ENCODE data around the gene IGFBP3.

IGFBP3 gene

DNA sequence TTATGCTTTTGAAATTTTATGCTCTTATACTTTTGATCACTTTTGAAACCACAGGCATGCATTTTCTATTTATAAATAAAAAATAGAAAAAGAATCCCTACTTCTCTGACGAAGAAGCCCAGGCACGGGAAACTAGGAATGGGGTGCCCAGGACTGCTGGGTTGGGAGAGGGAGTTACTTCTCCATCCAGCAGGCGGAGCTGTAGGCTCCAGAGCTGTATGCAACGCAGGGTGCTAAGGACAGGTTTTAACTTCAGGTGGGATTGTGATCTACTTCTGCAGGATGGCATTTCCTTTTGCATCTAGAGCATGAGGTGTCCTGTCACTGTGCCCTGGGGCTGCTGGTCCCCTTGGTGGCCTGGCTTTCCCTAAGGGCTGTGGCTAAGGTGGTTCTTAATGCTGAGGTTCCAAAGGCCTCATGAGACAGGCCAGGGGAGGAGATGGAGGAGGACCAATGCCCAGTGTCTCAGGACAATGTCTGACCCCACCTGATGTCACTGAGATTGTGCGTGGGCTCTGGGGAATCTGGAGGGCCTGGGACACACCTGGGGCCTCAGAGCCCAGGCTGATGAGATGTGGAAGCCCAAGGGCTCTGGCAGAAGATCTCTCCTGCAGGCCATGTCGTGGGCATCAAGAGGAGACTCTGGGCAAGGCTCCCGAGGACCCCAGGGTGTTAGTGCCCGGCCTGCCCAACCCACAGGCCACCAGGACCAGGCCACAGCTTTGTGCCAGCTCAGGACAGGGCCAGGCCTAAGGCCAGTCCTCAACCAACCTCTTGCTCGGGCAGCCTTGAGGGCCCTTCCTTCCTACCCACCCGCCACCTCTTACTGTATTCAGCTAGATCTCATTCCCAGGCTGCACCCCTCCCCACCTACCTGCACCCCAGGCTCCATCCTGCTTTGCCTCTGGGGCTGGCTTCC, 48.7 kb downstream of the IGFBP3 start:
- no peak for DNase-seq (ENCODE audit: low spot score)

DNA sequence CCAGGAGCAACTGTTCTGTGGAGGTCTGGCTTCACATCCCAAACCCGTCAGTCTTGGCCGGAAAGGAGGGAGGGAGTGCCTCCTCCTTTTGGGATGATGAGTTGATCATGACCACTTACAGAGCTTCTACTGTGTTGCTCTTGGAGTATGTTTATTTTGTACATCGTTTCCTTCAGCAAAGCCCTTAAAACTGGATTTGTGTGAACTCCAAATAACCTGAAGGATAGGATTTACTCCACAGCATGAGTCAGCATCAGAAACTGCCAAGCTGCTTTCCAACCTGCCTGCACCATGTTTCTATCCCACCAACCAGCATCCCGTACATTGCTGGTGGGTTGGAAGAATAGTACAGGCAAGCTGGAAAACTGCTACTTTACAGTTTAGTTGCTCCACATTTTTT, 51.6 kb downstream of the IGFBP3 start:
- DNase-seq (ENCODE audit: low spot score): no peak

DNA sequence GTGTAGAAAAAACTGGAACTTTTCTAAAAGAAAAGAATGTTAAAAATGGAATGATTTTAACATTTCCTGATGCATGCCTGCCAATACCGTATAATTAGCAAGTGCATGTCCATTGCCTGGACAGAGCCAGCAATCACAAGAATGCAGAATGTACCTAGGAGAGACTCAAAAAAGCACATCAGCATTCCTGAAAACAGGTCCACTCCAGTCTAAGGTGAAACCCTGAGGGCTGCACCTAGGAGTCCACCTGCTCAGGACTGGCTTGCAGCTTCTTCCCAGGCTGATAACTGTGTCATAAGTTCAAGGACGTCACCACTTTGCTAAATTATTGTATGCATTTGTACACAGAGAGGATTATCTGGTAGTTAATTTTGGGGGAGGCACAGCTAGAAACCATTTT, 53.6 kb downstream of the IGFBP3 start:
- no peak for DNase-seq (ENCODE audit: low spot score)

GRCh38 chr7:45865594-45866410, 55.3 kb downstream of the IGFBP3 start:
- DNase-seq (ENCODE audit: low spot score): no peak

GRCh38 chr7:45863715-45864114, 57.4 kb downstream of the IGFBP3 start:
- DNase-seq (ENCODE audit: low spot score): no peak

All from left forelimb (tissue), 1 donor.